ENCODE data around the gene HS3ST3B1.

HS3ST3B1 gene

DNA sequence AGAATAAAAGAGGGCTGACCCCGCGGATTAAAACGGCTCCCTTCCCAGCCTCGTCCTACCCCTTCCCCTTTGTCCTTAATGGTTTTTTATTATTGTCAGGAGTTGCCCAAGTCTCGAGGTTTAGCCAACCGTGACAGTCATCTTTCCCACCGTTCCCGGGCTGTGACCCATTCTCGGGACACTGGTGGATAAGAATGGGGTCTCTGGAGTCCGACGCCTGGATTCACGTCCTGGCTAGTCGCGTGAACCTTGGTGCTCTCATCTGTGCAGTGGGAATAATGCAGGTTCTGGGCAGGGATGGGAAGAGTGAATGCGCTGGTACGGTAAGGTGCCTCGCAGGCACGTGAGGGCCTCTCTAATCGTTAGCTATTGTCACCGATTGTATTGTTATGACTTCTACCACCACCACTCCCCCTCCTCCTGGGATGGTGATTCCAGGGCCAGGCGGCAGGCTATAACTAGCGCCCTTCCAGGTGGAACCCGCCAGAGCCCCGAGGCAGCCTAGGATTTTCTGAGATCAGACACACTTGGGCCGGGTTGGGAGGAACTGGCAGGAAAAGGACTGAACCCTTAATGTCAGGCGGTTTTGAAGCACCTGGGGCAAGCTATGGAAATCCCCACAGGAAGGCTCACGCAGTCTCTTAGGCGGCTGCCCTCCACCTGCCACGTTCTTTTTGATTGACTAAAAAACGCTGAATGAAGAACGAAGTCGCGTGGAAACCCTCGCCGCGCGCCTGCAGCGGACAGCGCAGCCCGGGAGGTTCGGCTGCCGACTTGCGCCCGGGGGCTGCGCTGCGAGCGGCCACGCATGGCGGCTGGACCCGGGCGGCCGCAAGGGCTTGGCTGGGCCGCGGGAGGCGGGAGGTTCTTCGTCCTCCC lies 2.7 kb downstream of the HS3ST3B1 start:
- no peak for DNase-seq (ENCODE audit: low read depth, low spot score)
- peak overlapping the region; percentile 53; the same call in 1 of the 2 replicates for H3K4me3 ChIP-seq (ENCODE audit: low read length)
- WGBS (ENCODE audit: insufficient coverage, insufficient read length): no CpG with 5 or more reads among the region's 56 CpGs

DNA sequence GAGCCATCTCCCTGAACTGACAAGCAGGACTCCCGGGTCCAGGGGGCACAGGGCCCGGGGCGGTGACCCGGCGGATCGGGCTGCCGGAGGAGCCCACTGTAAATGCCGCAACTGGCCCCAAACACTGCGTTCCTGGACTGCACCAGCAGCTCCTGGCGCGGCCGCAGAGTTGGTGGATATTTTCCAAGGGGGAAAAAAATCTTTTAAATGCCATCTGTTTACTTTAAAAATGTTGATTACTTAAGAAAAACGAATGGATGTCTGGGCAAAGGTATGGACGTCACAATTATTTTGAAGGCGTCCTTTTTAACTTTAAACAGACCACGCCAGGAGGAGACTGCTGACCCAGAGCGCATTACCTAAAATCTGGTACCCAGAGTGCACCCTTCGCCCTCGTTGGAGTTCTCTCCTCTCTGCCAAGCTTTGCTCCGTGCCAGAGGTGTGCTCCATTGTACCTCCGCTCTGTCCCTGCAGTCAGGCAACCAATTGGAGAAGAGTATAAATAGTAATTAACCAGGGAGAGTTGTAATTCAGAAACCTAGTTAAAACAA lies 3.4 kb downstream of the HS3ST3B1 start:
- H3K4me3 ChIP-seq (ENCODE audit: low read length): peak overlapping the region; percentile 13; the same call in 1 of the 2 replicates
- H3K27me3 ChIP-seq (ENCODE audit: control insufficient read depth, insufficient read depth, low read length): peaks cover 42% of the 10 kb centered on the region
- H3K4me1 ChIP-seq (ENCODE audit: control insufficient read depth, insufficient read depth, low read length): peaks cover 5% of the 10 kb centered on the region; the same call in 1 of the 2 replicates

More for the DNA sequence above, 2.7 kb downstream of the HS3ST3B1 start:
- Histone ChIP-seq H3K9me3 (ENCODE audit: control insufficient read depth, insufficient read depth, low read length) (no peaks in the 10 kb centered on the region), H3K4me1 (ENCODE audit: control insufficient read depth, insufficient read depth, low read length) (peaks cover 5% of the 10 kb centered on the region; the same call in 1 of the 2 replicates), H3K27me3 (ENCODE audit: control insufficient read depth, insufficient read depth, low read length) (peaks cover 49% of the 10 kb centered on the region), H3K36me3 (ENCODE audit: control insufficient read depth, insufficient read depth, low read length) (no peaks in the 10 kb centered on the region), H3K27ac (ENCODE audit: low read length) (no peak overlapping the region)

DNA sequence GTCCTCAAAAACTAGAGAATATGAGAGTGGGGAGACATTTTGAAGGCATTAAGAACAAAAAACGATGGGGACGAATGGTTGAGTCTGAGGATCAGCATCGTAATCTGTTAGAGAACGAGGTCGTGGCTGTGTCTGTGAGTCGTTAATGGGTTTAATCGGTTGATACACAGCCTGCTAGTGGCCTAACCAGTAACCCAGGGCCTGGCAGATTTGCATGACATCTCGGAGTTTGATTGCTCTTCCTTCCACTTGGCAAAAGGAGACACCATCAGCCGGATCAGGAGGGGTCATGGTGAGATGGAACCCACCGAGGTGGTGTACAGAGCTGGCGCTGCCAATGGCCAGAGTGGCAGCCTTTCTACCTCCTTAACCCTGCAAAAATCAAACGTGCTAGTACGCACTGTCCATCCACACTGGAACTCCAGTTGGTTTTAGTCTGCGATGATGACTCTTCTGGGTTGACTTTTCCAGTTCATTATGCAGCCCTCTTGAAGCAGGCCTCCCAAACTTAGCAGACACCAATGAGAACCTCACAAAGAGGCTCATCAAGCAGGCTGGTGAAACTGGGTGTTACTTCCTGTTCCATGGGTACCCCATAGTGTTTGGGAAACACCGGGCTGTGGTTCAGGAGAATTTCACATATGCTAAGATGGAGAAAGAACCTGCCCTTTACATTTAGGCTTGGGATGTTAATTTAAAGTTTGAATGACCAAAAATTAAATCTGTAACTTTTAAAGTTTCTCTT lies 4.1 kb downstream of the HS3ST3B1 start:
- WGBS (ENCODE audit: insufficient coverage, insufficient read length): no CpG with 5 or more reads among the region's 15 CpGs
- Histone ChIP-seq H3K9me3 (ENCODE audit: control insufficient read depth, insufficient read depth, low read length) (no peaks in the 10 kb centered on the region), H3K4me1 (ENCODE audit: control insufficient read depth, insufficient read depth, low read length) (peaks cover 5% of the 10 kb centered on the region; the same call in 1 of the 2 replicates), H3K4me3 (ENCODE audit: low read length) (no peak overlapping the region; the same call in 1 of the 2 replicates), H3K36me3 (ENCODE audit: control insufficient read depth, insufficient read depth, low read length) (no peaks in the 10 kb centered on the region), H3K27me3 (ENCODE audit: control insufficient read depth, insufficient read depth, low read length) (peaks cover 37% of the 10 kb centered on the region), H3K27ac (ENCODE audit: low read length) (no peak overlapping the region)
- DNase-seq (ENCODE audit: low read depth, low spot score): no peak

More for the DNA sequence above, 3.4 kb downstream of the HS3ST3B1 start:
- H3K9me3 ChIP-seq (ENCODE audit: control insufficient read depth, insufficient read depth, low read length): no peaks in the 10 kb centered on the region
- H3K27ac ChIP-seq (ENCODE audit: low read length): no peak overlapping the region
- DNase-seq (ENCODE audit: low read depth, low spot score): no peak
- WGBS (ENCODE audit: insufficient coverage, insufficient read length): no CpG with 5 or more reads among the region's 21 CpGs
- no peaks in the 10 kb centered on the region for H3K36me3 ChIP-seq (ENCODE audit: control insufficient read depth, insufficient read depth, low read length)

GRCh38 chr17:14305785-14306496 lies 5.1 kb downstream of the HS3ST3B1 start:
- H3K4me1 ChIP-seq (ENCODE audit: control insufficient read depth, insufficient read depth, low read length): peaks cover 8% of the 10 kb centered on the region; the same call in 1 of the 2 replicates
- no CpG with 5 or more reads among the region's 6 CpGs for WGBS (ENCODE audit: insufficient coverage, insufficient read length)
- no peak for DNase-seq (ENCODE audit: low read depth, low spot score)
- no peak overlapping the region for H3K4me3 ChIP-seq (ENCODE audit: low read length)
- H3K27me3 ChIP-seq (ENCODE audit: control insufficient read depth, insufficient read depth, low read length): peaks cover 35% of the 10 kb centered on the region
- no peaks in the 10 kb centered on the region for H3K36me3 ChIP-seq (ENCODE audit: control insufficient read depth, insufficient read depth, low read length)
- no peak overlapping the region for H3K27ac ChIP-seq (ENCODE audit: low read length)
- no peaks in the 10 kb centered on the region for H3K9me3 ChIP-seq (ENCODE audit: control insufficient read depth, insufficient read depth, low read length)

DNA sequence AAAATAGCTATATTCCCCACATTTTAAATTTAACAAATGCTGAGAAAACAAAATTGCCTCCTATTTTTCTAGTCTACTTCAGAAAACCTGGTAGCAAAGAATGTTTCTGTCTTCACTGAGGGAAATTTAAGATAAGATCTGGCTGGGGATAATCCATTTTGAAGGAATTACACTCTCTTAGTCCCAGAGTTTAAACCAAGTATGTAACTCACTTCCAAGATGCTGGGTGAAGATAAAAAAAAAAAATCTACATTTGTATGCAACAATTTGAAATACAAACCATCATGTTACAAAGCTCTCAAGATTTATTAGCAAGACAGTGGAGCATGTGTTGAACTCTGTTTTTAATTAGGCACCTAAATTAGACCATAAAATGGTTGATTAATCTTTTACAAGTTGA lies 5.7 kb downstream of the HS3ST3B1 start:
- H3K9me3 ChIP-seq (ENCODE audit: control insufficient read depth, insufficient read depth, low read length): no peaks in the 10 kb centered on the region
- DNase-seq (ENCODE audit: low read depth, low spot score): no peak
- peaks cover 10% of the 10 kb centered on the region; the same call in 1 of the 2 replicates for H3K4me1 ChIP-seq (ENCODE audit: control insufficient read depth, insufficient read depth, low read length)
- peaks cover 35% of the 10 kb centered on the region for H3K27me3 ChIP-seq (ENCODE audit: control insufficient read depth, insufficient read depth, low read length)
- H3K4me3 ChIP-seq (ENCODE audit: low read length): no peak overlapping the region
- no peaks in the 10 kb centered on the region for H3K36me3 ChIP-seq (ENCODE audit: control insufficient read depth, insufficient read depth, low read length)
- no peak overlapping the region for H3K27ac ChIP-seq (ENCODE audit: low read length)

DNA sequence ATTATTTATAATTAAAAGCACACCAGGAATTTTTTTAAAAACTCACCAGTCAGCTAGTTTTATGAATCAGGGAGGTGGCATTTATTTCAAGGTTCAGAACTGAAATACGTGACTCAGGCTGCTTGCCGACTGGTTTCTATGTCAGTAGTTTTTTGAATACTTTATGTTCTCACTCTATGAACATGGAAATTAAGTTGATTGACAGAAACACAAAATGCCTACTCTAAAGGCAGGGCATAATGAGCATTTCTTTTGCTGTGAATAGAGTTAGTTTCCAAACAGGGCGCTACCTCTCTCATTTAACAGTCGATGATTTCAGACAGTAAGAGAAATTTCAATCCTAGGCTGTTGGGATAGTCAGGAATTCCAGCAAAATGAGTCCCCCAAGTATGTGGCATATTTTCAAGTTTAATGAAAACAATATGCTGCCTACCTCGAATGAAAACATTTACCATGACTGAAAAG lies 6.7 kb downstream of the HS3ST3B1 start:
- H3K9me3 ChIP-seq (ENCODE audit: control insufficient read depth, insufficient read depth, low read length): no peaks in the 10 kb centered on the region
- no peaks in the 10 kb centered on the region for H3K36me3 ChIP-seq (ENCODE audit: control insufficient read depth, insufficient read depth, low read length)
- no CpG with 5 or more reads among the region's 5 CpGs for WGBS (ENCODE audit: insufficient coverage, insufficient read length)
- H3K27me3 ChIP-seq (ENCODE audit: control insufficient read depth, insufficient read depth, low read length): peaks cover 29% of the 10 kb centered on the region
- peaks cover 11% of the 10 kb centered on the region; the same call in 1 of the 2 replicates for H3K4me1 ChIP-seq (ENCODE audit: control insufficient read depth, insufficient read depth, low read length)
- H3K27ac ChIP-seq (ENCODE audit: low read length): no peak overlapping the region
- no peak for DNase-seq (ENCODE audit: low read depth, low spot score)
- H3K4me3 ChIP-seq (ENCODE audit: low read length): no peak overlapping the region

GRCh38 chr17:14308636-14308964 lies 7.7 kb downstream of the HS3ST3B1 start:
- DNase-seq (ENCODE audit: low read depth, low spot score): no peak
- peaks cover 21% of the 10 kb centered on the region for H3K27me3 ChIP-seq (ENCODE audit: control insufficient read depth, insufficient read depth, low read length)
- H3K36me3 ChIP-seq (ENCODE audit: control insufficient read depth, insufficient read depth, low read length): no peaks in the 10 kb centered on the region
- H3K9me3 ChIP-seq (ENCODE audit: control insufficient read depth, insufficient read depth, low read length): no peaks in the 10 kb centered on the region
- peaks cover 9% of the 10 kb centered on the region; the same call in 1 of the 2 replicates for H3K4me1 ChIP-seq (ENCODE audit: control insufficient read depth, insufficient read depth, low read length)
- H3K27ac ChIP-seq (ENCODE audit: low read length): no peak overlapping the region
- no CpG with 5 or more reads among the region's 4 CpGs for WGBS (ENCODE audit: insufficient coverage, insufficient read length)
- H3K4me3 ChIP-seq (ENCODE audit: low read length): peak overlapping the region; percentile 51; the same call in 1 of the 2 replicates

- H3K27ac ChIP-seq (ENCODE audit: low read length): no peak overlapping the region
- peaks cover 15% of the 10 kb centered on the region for H3K27me3 ChIP-seq (ENCODE audit: control insufficient read depth, insufficient read depth, low read length)
- H3K4me3 ChIP-seq (ENCODE audit: low read length): peak overlapping the region; percentile 51; the same call in 1 of the 2 replicates
- no peaks in the 10 kb centered on the region for H3K9me3 ChIP-seq (ENCODE audit: control insufficient read depth, insufficient read depth, low read length)
- peak; percentile 93 for DNase-seq (ENCODE audit: low read depth, low spot score)
- no CpG with 5 or more reads among the region's 71 CpGs for WGBS (ENCODE audit: insufficient coverage, insufficient read length)
- H3K36me3 ChIP-seq (ENCODE audit: control insufficient read depth, insufficient read depth, low read length): no peaks in the 10 kb centered on the region
- peaks cover 9% of the 10 kb centered on the region; the same call in 1 of the 2 replicates for H3K4me1 ChIP-seq (ENCODE audit: control insufficient read depth, insufficient read depth, low read length)
Measured at GRCh38 chr17:14308965-14309879, 8.3 kb downstream of the HS3ST3B1 start.

- no CpG with 5 or more reads among the region's 13 CpGs for WGBS (ENCODE audit: insufficient coverage, insufficient read length)
- H3K4me1 ChIP-seq (ENCODE audit: control insufficient read depth, insufficient read depth, low read length): peaks cover 7% of the 10 kb centered on the region; the same call in 1 of the 2 replicates
Measured at GRCh38 chr17:14310101-14310500, 9.2 kb downstream of the HS3ST3B1 start.

More at GRCh38 chr17:14310101-14310500, 9.2 kb downstream of the HS3ST3B1 start:
- no peak for DNase-seq (ENCODE audit: low read depth, low spot score)
- Histone ChIP-seq H3K27me3 (ENCODE audit: control insufficient read depth, insufficient read depth, low read length) (peaks cover 6% of the 10 kb centered on the region), H3K36me3 (ENCODE audit: control insufficient read depth, insufficient read depth, low read length) (no peaks in the 10 kb centered on the region), H3K27ac (ENCODE audit: low read length) (no peak overlapping the region), H3K4me3 (ENCODE audit: low read length) (peak overlapping the region; percentile 39; the same call in 1 of the 2 replicates), H3K9me3 (ENCODE audit: control insufficient read depth, insufficient read depth, low read length) (no peaks in the 10 kb centered on the region)

All from iPS DF 6.9 (cell line).